SW 1271 (cell line): Measurements from ENCODE around the gene ESYT1.
A peak's percentile ranks its signal among the peaks of the same experiment; 100 is the strongest.

ENCODE experiments used
- DNase-seq, 2 experiments: peaks; one replicate each; lab custom pipeline; 2025; lab: John Stamatoyannopoulos, UW

ESYT1 gene, protein sequence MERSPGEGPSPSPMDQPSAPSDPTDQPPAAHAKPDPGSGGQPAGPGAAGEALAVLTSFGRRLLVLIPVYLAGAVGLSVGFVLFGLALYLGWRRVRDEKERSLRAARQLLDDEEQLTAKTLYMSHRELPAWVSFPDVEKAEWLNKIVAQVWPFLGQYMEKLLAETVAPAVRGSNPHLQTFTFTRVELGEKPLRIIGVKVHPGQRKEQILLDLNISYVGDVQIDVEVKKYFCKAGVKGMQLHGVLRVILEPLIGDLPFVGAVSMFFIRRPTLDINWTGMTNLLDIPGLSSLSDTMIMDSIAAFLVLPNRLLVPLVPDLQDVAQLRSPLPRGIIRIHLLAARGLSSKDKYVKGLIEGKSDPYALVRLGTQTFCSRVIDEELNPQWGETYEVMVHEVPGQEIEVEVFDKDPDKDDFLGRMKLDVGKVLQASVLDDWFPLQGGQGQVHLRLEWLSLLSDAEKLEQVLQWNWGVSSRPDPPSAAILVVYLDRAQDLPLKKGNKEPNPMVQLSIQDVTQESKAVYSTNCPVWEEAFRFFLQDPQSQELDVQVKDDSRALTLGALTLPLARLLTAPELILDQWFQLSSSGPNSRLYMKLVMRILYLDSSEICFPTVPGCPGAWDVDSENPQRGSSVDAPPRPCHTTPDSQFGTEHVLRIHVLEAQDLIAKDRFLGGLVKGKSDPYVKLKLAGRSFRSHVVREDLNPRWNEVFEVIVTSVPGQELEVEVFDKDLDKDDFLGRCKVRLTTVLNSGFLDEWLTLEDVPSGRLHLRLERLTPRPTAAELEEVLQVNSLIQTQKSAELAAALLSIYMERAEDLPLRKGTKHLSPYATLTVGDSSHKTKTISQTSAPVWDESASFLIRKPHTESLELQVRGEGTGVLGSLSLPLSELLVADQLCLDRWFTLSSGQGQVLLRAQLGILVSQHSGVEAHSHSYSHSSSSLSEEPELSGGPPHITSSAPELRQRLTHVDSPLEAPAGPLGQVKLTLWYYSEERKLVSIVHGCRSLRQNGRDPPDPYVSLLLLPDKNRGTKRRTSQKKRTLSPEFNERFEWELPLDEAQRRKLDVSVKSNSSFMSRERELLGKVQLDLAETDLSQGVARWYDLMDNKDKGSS

GRCh38 chr12:56127888-56128669, at the start of gene ESYT1:
Gene ESYT1 (plus strand): TSS chr12:56128267. CDS start chr12:56128320, 53 bp downstream.
- peak; percentile 99 to 100 for DNase-seq

DNA sequence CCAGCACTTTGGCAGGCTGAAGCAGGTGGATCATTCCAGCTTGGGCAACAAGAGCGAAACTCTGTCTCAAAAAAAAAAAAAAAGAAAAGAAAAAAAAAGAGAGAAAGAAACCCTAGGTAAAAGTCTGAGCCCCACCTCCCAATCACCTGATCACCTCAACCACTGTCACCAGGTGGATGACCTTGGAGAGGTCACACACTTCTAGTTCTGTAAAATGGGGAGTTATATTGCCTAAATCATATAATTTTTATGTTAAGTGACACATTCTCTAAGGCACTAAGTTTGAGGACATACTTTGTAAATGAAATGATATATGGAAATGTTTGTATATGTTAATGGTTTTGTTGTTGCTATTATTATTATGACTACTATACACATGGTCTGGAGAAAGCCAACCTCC, 49.6 kb upstream of the ESYT1 start:
- DNase-seq, result no peak

DNA sequence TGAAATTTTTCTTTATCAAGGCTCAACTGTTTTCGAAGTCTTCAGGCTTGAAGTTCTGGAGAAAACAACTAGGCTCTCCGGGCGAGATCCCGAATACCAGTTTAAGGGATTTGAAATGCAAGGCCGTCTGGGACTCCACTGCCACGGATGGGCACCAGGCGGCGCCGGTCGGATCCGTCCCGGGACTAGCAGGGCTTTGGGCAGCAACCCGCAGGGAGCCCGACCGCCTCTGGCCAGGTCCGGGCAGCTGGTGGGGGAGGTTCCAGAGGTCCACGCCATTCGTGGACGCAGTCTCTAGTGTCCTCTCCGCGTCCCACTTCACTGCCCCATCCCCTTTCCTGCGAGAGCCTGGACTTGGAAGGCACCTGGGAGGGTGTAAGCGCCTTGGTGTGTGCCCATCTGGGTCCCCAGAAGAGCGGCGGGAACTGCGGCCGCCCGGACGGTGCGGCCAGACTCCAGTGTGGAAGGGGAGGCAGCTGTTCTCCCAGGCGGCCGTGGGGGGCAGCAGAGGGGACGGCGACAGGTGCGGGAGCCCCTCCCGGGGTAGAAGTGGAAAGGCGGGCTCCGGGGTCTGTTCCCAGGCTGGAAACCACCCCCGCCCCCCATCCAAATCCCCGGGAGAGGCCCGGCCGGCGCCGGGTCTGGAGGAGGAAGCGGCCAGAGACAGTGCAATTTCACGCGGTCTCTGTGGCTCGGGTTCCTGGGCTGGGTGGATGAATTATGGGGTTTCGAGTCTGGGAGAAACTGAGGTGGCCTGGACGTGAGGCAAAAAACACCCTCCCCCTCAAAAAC, 48.9 kb upstream of the ESYT1 start:
- peak; percentile 72 to 86 for DNase-seq

- DNase-seq, result peak; percentile 47 to 76
These were observed 48.1 kb upstream of the ESYT1 start, which contains the start of gene ERBB3 for GRCh38 chr12:56079723-56080555. Gene ERBB3 (plus strand): TSS chr12:56080165. CDS start chr12:56080301, 136 bp downstream.

GRCh38 chr12:56080556-56081138, 47.4 kb upstream of the ESYT1 start:
- no peak for DNase-seq

DNA sequence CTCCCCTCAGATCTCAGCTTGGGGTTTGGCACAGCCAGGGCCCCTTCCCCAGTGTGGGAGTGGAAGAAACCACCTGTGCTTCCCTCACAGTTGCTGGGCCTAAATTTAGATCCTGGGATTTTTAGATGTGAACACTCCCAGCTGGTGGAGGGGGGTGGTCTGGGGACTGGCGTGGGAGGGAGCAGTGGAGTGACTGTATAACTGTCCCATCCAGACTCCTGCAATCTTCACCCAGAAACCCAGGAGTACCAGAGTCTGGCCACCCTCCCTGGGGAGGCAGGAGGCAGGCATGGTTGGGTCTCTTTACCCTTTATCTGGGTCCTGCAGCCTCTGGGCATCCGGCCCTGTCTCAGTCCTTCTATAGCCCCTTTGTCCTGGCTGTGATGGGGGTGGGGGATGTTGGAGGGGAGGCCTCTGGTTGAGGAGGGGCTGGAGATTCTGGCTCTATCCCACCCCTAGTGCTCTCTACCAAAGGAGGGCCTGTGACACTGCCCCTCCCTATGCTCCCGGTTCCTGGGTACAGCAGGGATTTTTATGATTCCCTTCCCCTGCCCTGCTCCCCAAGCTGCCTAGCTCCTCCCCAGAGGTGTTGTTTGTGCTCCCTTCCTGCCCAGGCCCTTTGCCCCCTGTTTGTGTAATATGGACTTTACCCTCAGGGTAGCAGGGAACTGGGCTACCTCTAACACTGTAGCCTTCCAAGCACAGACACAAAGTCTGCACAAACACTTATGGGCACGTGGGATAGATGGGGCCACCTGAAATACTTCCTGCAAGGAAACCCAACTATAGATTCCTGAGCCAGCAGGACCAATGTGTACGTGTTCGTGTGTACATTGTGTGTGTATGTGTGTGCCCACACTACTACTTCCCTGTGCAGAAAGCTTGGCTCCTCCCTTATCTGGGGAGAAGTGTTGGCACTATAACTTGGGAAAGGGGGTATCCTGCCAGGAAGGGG, 46.4 kb upstream of the ESYT1 start:
- no peak for DNase-seq

DNA sequence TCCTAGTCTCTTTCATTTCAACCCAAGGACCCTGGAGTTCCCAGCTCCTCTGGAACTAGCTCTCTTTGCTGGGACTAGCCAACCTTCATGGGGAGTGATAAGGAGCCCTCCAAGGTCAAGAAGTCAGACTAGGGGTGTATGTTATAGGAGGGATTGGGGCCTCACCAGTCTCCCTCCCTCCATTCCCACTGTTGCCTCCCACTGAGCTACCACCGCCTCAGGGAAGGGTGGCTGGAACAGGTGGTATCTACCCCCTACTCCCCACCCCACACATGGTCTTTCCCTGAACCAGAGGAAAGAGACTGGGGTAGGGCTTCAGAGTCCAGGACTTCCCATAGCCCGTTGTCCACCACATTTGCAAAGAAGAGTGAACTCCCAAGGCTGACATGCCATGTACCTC, 45.7 kb upstream of the ESYT1 start:
- no peak for DNase-seq

DNA sequence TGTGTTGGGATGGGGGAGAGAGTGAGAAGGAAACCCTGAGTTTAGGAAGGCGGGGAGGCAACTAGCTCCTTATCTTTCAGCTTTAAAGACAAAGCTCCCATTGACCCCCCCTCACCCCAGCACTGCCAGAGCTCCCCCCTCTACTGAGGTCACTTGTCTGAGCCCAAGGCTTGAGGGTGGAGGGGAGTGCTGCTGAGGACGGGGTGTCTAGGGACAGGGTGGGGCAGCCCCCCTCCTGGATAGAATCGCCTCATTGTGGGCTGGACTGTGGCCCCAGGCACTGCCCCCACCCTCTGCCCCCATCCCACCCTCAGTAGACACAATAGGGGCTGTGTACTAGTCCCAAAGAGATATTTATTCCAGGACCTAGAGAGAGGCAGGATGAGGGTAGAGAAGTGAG, 45.1 kb upstream of the ESYT1 start:
- DNase-seq, result no peak

DNA sequence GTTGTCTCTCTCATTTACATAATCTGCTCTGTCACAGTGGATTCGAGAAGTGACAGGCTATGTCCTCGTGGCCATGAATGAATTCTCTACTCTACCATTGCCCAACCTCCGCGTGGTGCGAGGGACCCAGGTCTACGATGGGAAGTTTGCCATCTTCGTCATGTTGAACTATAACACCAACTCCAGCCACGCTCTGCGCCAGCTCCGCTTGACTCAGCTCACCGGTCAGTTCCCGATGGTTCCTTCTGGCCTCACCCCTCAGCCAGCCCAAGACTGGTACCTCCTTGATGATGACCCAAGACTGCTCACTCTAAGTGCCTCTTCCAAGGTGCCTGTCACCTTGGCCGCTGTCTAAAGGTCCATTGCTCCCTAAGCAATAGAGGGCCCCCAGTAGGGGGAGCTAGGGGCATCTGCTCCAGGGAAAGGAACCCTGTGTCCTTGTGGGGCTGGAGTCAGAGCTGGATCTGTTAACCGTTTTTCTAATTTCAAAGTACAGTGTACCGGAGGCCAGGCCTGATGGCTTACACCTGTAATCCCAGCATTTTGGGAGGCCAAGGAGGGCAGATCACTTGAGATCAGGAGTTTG, 43.0 kb upstream of the ESYT1 start:
- peak in 1 of 2 experiments; percentile 13 for DNase-seq

DNA sequence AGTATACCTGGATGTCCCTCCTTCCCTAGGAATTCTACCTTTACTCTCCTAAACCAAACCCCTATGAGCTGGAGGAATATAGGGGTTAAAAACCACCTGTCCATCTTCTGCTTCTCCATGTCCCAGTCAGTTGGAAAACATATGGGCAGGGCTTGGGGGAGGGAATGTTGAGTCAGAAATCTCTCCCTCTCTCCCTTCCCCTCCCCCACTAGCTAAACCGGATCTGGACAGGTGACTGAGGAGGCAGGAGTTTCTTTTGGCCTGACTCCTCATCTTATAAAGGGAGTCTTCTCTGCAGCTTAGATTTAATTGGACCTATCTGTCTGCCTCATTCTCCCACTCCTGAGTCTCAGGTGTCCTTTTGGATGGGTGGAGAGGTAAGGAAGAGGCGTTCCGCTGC, 42.0 kb upstream of the ESYT1 start:
- DNase-seq, result no peak

GRCh38 chr12:56086608-56087007, 41.5 kb upstream of the ESYT1 start:
- DNase-seq, result no peak

- no peak for DNase-seq
These were observed 40.8 kb upstream of the ESYT1 start for GRCh38 chr12:56087220-56087619.

DNA sequence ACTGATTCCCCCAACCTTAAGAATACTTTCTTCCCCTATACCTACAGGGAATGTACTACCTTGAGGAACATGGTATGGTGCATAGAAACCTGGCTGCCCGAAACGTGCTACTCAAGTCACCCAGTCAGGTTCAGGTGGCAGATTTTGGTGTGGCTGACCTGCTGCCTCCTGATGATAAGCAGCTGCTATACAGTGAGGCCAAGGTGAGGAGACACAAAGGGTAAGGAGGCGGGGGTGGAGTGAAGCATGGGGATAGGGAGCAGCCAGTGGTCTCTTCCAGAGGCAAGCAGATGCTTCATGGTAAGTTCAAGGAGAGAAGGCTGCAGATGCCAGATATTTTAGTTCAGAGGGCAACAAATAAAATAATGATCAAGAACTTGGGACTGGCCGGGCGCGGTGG, 30.3 kb upstream of the ESYT1 start:
- no peak for DNase-seq

- DNase-seq, result no peak
These were observed 29.5 kb upstream of the ESYT1 start for GRCh38 chr12:56098592-56098991.

DNA sequence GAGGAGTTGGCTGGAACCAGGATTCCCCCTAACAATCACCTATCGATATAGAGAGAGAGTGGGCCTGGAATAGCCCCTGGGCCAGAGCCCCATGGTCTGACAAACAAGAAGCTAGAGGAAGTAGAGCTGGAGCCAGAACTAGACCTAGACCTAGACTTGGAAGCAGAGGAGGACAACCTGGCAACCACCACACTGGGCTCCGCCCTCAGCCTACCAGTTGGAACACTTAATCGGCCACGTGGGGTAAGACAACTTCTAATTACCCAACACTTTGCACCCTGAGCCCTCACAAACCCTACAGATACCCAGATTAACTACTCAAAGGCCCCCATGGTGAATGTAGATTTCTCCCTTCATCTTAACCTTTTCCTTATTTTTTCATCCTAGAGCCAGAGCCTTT, 28.3 kb upstream of the ESYT1 start:
- no peak for DNase-seq

- no peak for DNase-seq
These were observed 27.0 kb upstream of the ESYT1 start for GRCh38 chr12:56101045-56101444.

DNA sequence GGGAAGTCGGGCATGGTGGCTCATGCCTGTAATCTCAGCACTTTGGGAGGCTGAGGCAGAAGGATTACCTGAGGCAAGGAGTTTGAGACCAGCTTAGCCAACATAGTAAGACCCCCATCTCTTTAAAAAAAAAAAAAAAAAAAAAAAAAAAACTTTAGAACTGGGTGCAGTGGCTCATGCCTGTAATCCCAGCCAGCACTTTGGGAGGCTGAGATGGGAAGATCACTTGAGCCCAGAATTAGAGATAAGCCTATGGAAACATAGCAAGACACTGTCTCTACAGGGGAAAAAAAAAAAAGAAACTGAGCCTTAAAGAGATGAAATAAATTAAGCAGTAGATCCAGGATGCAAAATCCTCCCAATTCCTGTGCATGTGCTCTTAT, 25.4 kb upstream of the ESYT1 start:
- DNase-seq, result no peak
